Lower lobe of right lung (tissue), 2 donors: Measurements from ENCODE around the gene RASD1. TPM values are rescaled to one million over a fixed set of nuclear protein-coding genes. Genes with fewer than 3 reads are reported as not detected.

ENCODE experiments used
- ATAC-seq, 2 donors: fragments of 200-7000 bp; cut with Tn5 transposase; one replicate each; pipeline ENCODE4 v1.9.1; 2020 to 2022; ENCODE audit warnings: mild to moderate bottlenecking in 2 of 2, moderate library complexity in 2 of 2
- DNase-seq: peaks from one replicate; pipeline ENCODE4 v3.0.0-alpha.2; 2020
- H3K27ac ChIP-seq: fragments of 200-600 bp; one replicate; pipeline ENCODE4 v1.8.0; 2022
- H3K27me3 ChIP-seq: fragments of 200-600 bp; one replicate; pipeline ENCODE4 v1.8.0; 2022; ENCODE audit warnings: low read depth
- H3K36me3 ChIP-seq: fragments of 200-600 bp; one replicate; pipeline ENCODE4 v1.8.0; 2022; ENCODE audit warnings: mild to moderate bottlenecking
- H3K4me1 ChIP-seq: fragments of 200-600 bp; one replicate; pipeline ENCODE4 v1.8.0; 2022
- H3K4me3 ChIP-seq: fragments of 200-600 bp; one replicate; pipeline ENCODE4 v1.8.0; 2022; ENCODE audit warnings: mild to moderate bottlenecking
- H3K9me3 ChIP-seq: fragments of 200-600 bp; one replicate; pipeline ENCODE4 v1.8.0; 2022
- intact Hi-C: fragments of 100-400 bp; cut with DNase I; formaldehyde crosslinking; loops from one replicate; pipeline ENCODE4 v1.11.0; 2022
- total RNA-seq: library from RNA; stranded (reverse); fragmentation: NEBNext Ultra II Directional; extraction: Animal tissue kit (Norgen Biotek cat#: 25700); gene quantifications from one replicate; pipeline ENCODE4 v1.2.1, GENCODE V29; 2021
- TF ChIP-seq, protein P1 (sequence below): fragments of 200-600 bp; IDR thresholded peaks from one replicate; pipeline ENCODE4 v1.8.0; 2022; ENCODE audit warnings: antibody characterized with exemption, mild to moderate bottlenecking
- donor health status: DM: no; HTN: yes; CAD: no; lungs with severe emphysema.

The RASD1 gene
- total RNA-seq, 1 donor from 2014 or later: 24.6 TPM

GRCh38 chr17:17525956-17526355 is 29.8 kb upstream of the RASD1 start:
- Histone ChIP-seq H3K9me3 (no peaks in the 10 kb centered on the region), H3K4me3 (no peak overlapping the region), H3K27ac (no peak overlapping the region), H3K36me3 (peaks cover 3% of the 10 kb centered on the region), H3K27me3 (no peaks in the 10 kb centered on the region), H3K4me1 (peaks cover 12% of the 10 kb centered on the region)
- no peak for DNase-seq
- intact Hi-C loops: no loop called here
- peak in 1 of 2 donors; percentile 17 for ATAC-seq
- TF ChIP-seq, protein P1, sequence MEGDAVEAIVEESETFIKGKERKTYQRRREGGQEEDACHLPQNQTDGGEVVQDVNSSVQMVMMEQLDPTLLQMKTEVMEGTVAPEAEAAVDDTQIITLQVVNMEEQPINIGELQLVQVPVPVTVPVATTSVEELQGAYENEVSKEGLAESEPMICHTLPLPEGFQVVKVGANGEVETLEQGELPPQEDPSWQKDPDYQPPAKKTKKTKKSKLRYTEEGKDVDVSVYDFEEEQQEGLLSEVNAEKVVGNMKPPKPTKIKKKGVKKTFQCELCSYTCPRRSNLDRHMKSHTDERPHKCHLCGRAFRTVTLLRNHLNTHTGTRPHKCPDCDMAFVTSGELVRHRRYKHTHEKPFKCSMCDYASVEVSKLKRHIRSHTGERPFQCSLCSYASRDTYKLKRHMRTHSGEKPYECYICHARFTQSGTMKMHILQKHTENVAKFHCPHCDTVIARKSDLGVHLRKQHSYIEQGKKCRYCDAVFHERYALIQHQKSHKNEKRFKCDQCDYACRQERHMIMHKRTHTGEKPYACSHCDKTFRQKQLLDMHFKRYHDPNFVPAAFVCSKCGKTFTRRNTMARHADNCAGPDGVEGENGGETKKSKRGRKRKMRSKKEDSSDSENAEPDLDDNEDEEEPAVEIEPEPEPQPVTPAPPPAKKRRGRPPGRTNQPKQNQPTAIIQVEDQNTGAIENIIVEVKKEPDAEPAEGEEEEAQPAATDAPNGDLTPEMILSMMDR: no peak

- no peak overlapping the region for H3K4me3 ChIP-seq
- no peak overlapping the region for H3K27ac ChIP-seq
- H3K36me3 ChIP-seq: peaks cover 9% of the 10 kb centered on the region
- H3K27me3 ChIP-seq: no peaks in the 10 kb centered on the region
- no peak for DNase-seq
- peaks cover 12% of the 10 kb centered on the region for H3K4me1 ChIP-seq
- no peaks in the 10 kb centered on the region for H3K9me3 ChIP-seq
- intact Hi-C loops: no loop called here
- TF ChIP-seq, protein P1: no peak
- ATAC-seq: no peak
Measured at GRCh38 chr17:17525311-17525710, 29.1 kb upstream of the RASD1 start.

DNA sequence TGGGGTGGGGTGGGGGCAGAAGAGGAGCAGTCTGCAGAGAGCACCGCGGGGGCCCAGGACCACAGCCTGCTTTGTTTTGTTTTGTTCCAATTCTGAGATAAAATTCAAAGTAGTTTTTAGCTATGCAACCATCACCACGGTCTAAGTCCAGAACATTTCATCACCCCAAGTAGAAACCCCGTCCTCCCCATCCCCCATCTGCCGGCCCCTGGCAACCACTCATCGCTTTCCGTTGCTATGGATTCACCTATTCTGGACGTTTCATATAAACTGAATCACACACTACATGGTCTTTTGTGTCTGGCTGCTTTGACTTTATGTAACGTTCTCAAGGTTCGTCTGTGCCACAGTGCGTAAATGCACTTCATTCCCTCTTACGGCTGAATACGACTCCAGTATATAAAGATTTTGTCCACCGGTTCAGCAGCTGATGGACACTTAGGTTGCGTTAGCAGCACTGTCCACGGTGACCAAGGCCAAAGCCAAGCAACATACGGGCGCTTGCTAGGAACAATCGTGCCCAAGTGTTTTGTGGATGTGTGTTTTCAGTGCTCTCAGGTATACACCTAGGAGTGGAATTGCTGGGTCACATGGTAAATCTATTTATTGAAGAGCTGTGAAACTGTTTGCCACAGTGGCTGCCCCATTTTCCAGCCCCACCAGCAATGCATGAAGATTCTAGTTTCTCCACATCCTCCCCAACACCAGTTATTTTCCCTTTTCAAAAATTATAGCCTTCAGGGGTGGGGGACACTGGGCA is 27.7 kb upstream of the RASD1 start:
- no peak for ATAC-seq
- intact Hi-C loops: no loop called here
- DNase-seq: no peak
- no peaks in the 10 kb centered on the region for H3K9me3 ChIP-seq
- TF ChIP-seq, protein P1: no peak
- no peak overlapping the region for H3K27ac ChIP-seq
- peaks cover 12% of the 10 kb centered on the region for H3K36me3 ChIP-seq
- no peaks in the 10 kb centered on the region for H3K27me3 ChIP-seq
- no peak overlapping the region for H3K4me3 ChIP-seq
- H3K4me1 ChIP-seq: peaks cover 12% of the 10 kb centered on the region

- no peaks in the 10 kb centered on the region for H3K27me3 ChIP-seq
- DNase-seq (no peak), ATAC-seq (no peak)
- no peak overlapping the region for H3K4me3 ChIP-seq
- H3K9me3 ChIP-seq: no peaks in the 10 kb centered on the region
- no peak overlapping the region for H3K27ac ChIP-seq
- H3K4me1 ChIP-seq: peaks cover 10% of the 10 kb centered on the region
- H3K36me3 ChIP-seq: peaks cover 12% of the 10 kb centered on the region
- intact Hi-C loops: no loop called here
- TF ChIP-seq, protein P1: no peak
Measured at GRCh38 chr17:17523001-17523730, 27.0 kb upstream of the RASD1 start.

GRCh38 chr17:17520599-17521232 is 24.5 kb upstream of the RASD1 start:
- Histone ChIP-seq H3K27me3 (no peaks in the 10 kb centered on the region), H3K4me3 (no peak overlapping the region), H3K36me3 (peaks cover 12% of the 10 kb centered on the region), H3K4me1 (no peaks in the 10 kb centered on the region), H3K27ac (no peak overlapping the region), H3K9me3 (no peaks in the 10 kb centered on the region)
- intact Hi-C loops: no loop called here
- TF ChIP-seq, protein P1: no peak
- DNase-seq (no peak), ATAC-seq (no peak)
